AG04449 (cell line): ENCODE results near the gene SDK1.

Experiments used
- CTCF ChIA-PET: fragments of 350-600 bp; formaldehyde crosslinking; extraction: SDS; loops from one replicate; lab custom pipeline; 2021; ENCODE audit warnings: antibody characterized with exemption; lab: Yijun Ruan, JAX
- POLR2A ChIA-PET: fragments of 400-600, 350-600 bp; formaldehyde crosslinking; extraction: SDS; loops from one replicate; lab custom pipeline; 2020; ENCODE audit warnings: antibody characterized with exemption, inconsistent platforms; lab: Yijun Ruan, JAX
- DNase-seq: peaks from one replicate; pipeline ENCODE4 v3.0.0-alpha.2; 2010; ENCODE audit warnings: low read depth, low spot score
- H3K4me3 ChIP-seq: 2 replicates; pipeline ENCODE4 v1.5.1; 2011; ENCODE audit warnings: low read depth, mild to moderate bottlenecking, control low read depth, low read length
- TF ChIP-seq, protein P1 (sequence below): IDR thresholded peaks from one replicate; pipeline ENCODE4 v1.5.1; 2011; ENCODE audit warnings: mild to moderate bottlenecking, moderate library complexity, low read length, control low read depth, inconsistent platforms; ENCODE audit not compliant: insufficient read depth; ENCODE audit errors: missing control alignments

SDK1 gene

GRCh38 chr7:4227105-4228010 is 926.3 kb downstream of the SDK1 start:
- TF ChIP-seq, protein P1, sequence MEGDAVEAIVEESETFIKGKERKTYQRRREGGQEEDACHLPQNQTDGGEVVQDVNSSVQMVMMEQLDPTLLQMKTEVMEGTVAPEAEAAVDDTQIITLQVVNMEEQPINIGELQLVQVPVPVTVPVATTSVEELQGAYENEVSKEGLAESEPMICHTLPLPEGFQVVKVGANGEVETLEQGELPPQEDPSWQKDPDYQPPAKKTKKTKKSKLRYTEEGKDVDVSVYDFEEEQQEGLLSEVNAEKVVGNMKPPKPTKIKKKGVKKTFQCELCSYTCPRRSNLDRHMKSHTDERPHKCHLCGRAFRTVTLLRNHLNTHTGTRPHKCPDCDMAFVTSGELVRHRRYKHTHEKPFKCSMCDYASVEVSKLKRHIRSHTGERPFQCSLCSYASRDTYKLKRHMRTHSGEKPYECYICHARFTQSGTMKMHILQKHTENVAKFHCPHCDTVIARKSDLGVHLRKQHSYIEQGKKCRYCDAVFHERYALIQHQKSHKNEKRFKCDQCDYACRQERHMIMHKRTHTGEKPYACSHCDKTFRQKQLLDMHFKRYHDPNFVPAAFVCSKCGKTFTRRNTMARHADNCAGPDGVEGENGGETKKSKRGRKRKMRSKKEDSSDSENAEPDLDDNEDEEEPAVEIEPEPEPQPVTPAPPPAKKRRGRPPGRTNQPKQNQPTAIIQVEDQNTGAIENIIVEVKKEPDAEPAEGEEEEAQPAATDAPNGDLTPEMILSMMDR: no peak
- ChIA-PET POLR2A (no interaction called here), CTCF (no interaction called here)
- no peak for DNase-seq
- H3K4me3 ChIP-seq: no peak overlapping the region

GRCh38 chr7:4230352-4230751 is 929.3 kb downstream of the SDK1 start:
- no peak overlapping the region for H3K4me3 ChIP-seq
- ChIA-PET CTCF (no interaction called here), POLR2A (no interaction called here)
- TF ChIP-seq, protein P1: no peak
- no peak for DNase-seq

DNA sequence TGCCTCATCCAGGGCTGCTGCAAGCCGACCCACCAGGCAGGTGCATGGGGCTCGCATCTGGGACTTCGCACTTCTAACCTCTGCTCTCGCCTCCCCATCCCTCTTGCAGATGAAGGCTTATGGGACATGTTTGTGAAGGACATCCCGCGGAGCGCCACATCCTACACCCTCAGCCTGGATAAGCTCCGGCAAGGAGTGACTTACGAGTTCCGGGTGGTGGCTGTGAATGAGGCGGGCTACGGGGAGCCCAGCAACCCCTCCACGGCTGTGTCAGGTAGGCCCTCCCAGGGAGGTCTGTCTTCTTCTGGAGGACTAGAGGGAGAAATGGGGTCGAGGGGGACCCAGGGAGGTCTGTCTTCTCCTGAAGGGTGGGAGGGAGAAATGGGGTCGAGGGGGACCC is 932.1 kb downstream of the SDK1 start:
- H3K4me3 ChIP-seq: no peak overlapping the region
- DNase-seq: no peak
- TF ChIP-seq, protein P1: no peak
- CTCF ChIA-PET: no interaction called here
- POLR2A ChIA-PET: no interaction called here

- ChIA-PET CTCF (no interaction called here), POLR2A (no interaction called here)
- TF ChIP-seq, protein P1: no peak
- H3K4me3 ChIP-seq: no peak overlapping the region
- no peak for DNase-seq
These were observed 932.8 kb downstream of the SDK1 start for GRCh38 chr7:4233621-4234497.

- no peak overlapping the region for H3K4me3 ChIP-seq
- no peak for DNase-seq
- TF ChIP-seq, protein P1: no peak
- CTCF ChIA-PET: no interaction called here
- POLR2A ChIA-PET: no interaction called here
These were observed 933.4 kb downstream of the SDK1 start for GRCh38 chr7:4234498-4234855.

DNA sequence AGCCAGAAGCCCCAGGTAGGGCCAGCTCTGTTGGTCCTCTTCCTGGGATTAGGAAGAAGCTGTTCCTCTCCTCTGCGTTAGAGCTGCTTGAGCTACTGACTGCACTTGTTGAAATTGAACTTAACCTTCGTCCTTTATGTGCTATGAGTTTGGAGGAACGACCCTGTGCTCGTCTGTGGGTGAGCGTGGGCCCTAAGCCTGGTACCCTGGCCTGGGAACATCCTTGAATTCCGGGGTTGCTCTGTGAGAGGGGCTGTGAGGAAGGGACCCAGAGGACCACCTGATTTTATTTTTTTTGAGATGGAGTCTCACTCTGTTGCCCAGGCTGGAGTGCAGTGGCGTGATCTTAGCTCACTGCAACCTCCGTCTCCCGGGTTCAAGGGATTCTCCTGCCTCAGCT is 933.8 kb downstream of the SDK1 start:
- POLR2A ChIA-PET: no interaction called here
- TF ChIP-seq, protein P1: no peak
- DNase-seq: no peak
- CTCF ChIA-PET: no interaction called here
- H3K4me3 ChIP-seq: no peak overlapping the region
